ENCODE data around the gene IGF1R.

IGF1R gene

DNA sequence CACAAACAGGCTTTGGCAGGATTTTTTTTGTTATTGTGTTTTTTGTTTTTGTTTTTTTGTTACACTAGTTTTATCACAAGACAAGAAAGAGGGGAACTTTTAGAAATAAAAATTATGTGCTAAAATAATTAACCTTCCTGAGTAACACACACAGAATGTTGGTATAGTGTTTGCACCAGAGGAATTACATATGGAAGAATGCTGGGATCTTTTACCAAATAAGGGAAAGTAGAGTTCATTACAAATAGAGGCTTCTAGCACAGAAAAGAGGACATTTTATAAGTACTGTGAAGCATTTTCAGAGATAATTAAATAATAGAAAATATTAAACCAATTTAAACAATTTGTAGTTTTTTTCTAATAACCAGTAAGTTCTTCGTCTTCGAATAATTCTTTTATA is 116.0 kb downstream of the IGF1R start:
- H2AFZ ChIP-seq (ENCODE audit: low read depth) = no peak overlapping the region
- H4K20me1 ChIP-seq (ENCODE audit: insufficient read depth) = no peaks in the 10 kb centered on the region
- H3K4me2 ChIP-seq = no peak overlapping the region
- no peaks in the 10 kb centered on the region for H3K27me3 ChIP-seq (ENCODE audit: insufficient read depth, low read depth)
- no peak overlapping the region for H3K27ac ChIP-seq
- no peak overlapping the region for H3K4me3 ChIP-seq (IDR thresholded peaks at IDR 0.05; ENCODE audit: insufficient read depth, low read depth, low read length)
- no peak overlapping the region for H3K9ac ChIP-seq
- H3K79me2 ChIP-seq (ENCODE audit: insufficient read depth, low read depth) = peaks cover 82% of the 10 kb centered on the region
- H3K4me1 ChIP-seq (ENCODE audit: low read depth, poor library complexity, severe bottlenecking) = peaks cover 24% of the 10 kb centered on the region
- H3K36me3 ChIP-seq (ENCODE audit: insufficient read depth) = no peaks in the 10 kb centered on the region
- TF ChIP-seq, protein P1, sequence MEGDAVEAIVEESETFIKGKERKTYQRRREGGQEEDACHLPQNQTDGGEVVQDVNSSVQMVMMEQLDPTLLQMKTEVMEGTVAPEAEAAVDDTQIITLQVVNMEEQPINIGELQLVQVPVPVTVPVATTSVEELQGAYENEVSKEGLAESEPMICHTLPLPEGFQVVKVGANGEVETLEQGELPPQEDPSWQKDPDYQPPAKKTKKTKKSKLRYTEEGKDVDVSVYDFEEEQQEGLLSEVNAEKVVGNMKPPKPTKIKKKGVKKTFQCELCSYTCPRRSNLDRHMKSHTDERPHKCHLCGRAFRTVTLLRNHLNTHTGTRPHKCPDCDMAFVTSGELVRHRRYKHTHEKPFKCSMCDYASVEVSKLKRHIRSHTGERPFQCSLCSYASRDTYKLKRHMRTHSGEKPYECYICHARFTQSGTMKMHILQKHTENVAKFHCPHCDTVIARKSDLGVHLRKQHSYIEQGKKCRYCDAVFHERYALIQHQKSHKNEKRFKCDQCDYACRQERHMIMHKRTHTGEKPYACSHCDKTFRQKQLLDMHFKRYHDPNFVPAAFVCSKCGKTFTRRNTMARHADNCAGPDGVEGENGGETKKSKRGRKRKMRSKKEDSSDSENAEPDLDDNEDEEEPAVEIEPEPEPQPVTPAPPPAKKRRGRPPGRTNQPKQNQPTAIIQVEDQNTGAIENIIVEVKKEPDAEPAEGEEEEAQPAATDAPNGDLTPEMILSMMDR (conservative IDR thresholded peaks at IDR 0.05; ENCODE audit: low read depth, low read length) = no peak

DNA sequence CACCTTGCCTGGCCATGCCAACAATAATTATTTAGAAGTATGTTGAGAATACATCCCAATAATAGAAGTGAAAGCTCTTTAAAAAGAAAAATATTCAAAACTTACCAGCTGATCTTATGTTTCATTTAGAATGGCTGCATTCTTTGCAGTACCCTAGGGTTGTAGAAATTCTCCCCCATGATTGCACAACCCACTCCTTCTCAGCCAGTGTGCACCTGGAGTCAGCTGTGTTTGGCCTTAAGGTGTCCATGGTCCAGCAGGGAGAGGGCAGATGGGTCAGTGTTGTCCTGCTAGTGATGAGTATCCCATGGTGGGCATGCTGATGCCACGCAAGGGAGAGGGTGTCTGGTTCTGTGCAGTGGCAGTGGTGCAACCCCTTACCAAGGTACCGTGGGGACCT is 117.3 kb downstream of the IGF1R start:
- Histone ChIP-seq H3K9ac (no peak overlapping the region), H3K79me2 (ENCODE audit: insufficient read depth, low read depth) (peaks cover 82% of the 10 kb centered on the region)

DNA sequence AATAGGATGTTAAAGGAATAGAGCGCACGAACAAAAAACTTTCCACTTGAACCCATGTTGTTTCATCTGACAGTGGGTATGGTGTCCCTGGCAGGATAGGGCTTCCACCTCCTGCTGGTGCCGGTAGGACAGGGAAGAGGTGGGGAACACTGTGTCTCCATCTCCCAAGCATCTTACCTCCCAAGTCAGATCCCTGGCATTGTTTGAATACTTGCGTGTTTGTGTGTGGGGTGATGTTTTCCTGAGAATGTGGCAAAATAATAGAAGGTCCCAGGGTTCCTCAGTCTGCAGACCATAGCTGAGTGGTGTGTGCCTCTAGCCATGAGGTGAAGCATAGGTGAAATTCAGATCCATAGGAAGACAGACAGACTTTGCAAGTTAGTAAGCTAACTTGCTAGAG is 119.4 kb downstream of the IGF1R start:
- peaks cover 76% of the 10 kb centered on the region for H3K79me2 ChIP-seq (ENCODE audit: insufficient read depth, low read depth)
- no peak overlapping the region for H3K9ac ChIP-seq
- TF ChIP-seq, protein P1 (conservative IDR thresholded peaks at IDR 0.05; ENCODE audit: low read depth, low read length) = no peak
- no peak overlapping the region for H2AFZ ChIP-seq (ENCODE audit: low read depth)
- no peak overlapping the region for H3K4me3 ChIP-seq (IDR thresholded peaks at IDR 0.05; ENCODE audit: insufficient read depth, low read depth, low read length)
- no peaks in the 10 kb centered on the region for H4K20me1 ChIP-seq (ENCODE audit: insufficient read depth)
- no peaks in the 10 kb centered on the region for H3K27me3 ChIP-seq (ENCODE audit: insufficient read depth, low read depth)
- H3K36me3 ChIP-seq (ENCODE audit: insufficient read depth) = no peaks in the 10 kb centered on the region
- H3K27ac ChIP-seq = no peak overlapping the region
- H3K4me1 ChIP-seq (ENCODE audit: low read depth, poor library complexity, severe bottlenecking) = peaks cover 25% of the 10 kb centered on the region
- no peak overlapping the region for H3K4me2 ChIP-seq

More for the DNA sequence above, 117.3 kb downstream of the IGF1R start:
- H3K4me3 ChIP-seq (IDR thresholded peaks at IDR 0.05; ENCODE audit: insufficient read depth, low read depth, low read length) = no peak overlapping the region
- TF ChIP-seq, protein P1 (conservative IDR thresholded peaks at IDR 0.05; ENCODE audit: low read depth, low read length) = no peak
- no peak overlapping the region for H3K27ac ChIP-seq
- H3K4me1 ChIP-seq (ENCODE audit: low read depth, poor library complexity, severe bottlenecking) = peaks cover 24% of the 10 kb centered on the region
- no peak overlapping the region for H2AFZ ChIP-seq (ENCODE audit: low read depth)
- H3K4me2 ChIP-seq = no peak overlapping the region
- no peaks in the 10 kb centered on the region for H3K36me3 ChIP-seq (ENCODE audit: insufficient read depth)
- no peaks in the 10 kb centered on the region for H3K27me3 ChIP-seq (ENCODE audit: insufficient read depth, low read depth)
- H4K20me1 ChIP-seq (ENCODE audit: insufficient read depth) = no peaks in the 10 kb centered on the region

DNA sequence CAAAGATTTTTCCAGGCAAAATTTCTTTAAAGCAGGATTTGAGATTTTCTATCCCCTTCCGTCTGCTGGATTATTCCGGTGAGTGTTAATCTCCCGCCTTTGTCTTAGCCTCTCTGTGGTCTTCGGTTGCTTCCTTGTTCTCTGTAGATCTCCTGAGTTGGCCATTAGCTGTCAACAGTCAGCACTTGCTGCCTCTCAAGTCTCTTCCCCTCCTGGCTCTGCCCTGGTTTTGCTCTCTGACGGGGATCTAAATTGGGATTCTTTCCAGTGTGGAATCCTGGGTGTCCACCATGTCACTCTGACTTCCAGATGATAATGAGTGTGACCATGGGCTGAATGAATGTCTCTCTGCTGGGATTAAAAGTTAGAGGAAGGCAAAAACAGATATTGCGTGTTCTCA is 121.5 kb downstream of the IGF1R start:
- H2AFZ ChIP-seq (ENCODE audit: low read depth) = no peak overlapping the region
- no peaks in the 10 kb centered on the region for H3K27me3 ChIP-seq (ENCODE audit: insufficient read depth, low read depth)
- H3K4me1 ChIP-seq (ENCODE audit: low read depth, poor library complexity, severe bottlenecking) = peaks cover 22% of the 10 kb centered on the region
- H3K9ac ChIP-seq = no peak overlapping the region
- H3K4me2 ChIP-seq = no peak overlapping the region
- TF ChIP-seq, protein P1 (conservative IDR thresholded peaks at IDR 0.05; ENCODE audit: low read depth, low read length) = no peak
- H3K79me2 ChIP-seq (ENCODE audit: insufficient read depth, low read depth) = peaks cover 73% of the 10 kb centered on the region
- H4K20me1 ChIP-seq (ENCODE audit: insufficient read depth) = no peaks in the 10 kb centered on the region
- H3K36me3 ChIP-seq (ENCODE audit: insufficient read depth) = no peaks in the 10 kb centered on the region
- no peak overlapping the region for H3K4me3 ChIP-seq (IDR thresholded peaks at IDR 0.05; ENCODE audit: insufficient read depth, low read depth, low read length)
- no peak overlapping the region for H3K27ac ChIP-seq

Data from KMS-11 (cell line).